ENCODE results near the gene MBOAT2.

MBOAT2 gene

DNA sequence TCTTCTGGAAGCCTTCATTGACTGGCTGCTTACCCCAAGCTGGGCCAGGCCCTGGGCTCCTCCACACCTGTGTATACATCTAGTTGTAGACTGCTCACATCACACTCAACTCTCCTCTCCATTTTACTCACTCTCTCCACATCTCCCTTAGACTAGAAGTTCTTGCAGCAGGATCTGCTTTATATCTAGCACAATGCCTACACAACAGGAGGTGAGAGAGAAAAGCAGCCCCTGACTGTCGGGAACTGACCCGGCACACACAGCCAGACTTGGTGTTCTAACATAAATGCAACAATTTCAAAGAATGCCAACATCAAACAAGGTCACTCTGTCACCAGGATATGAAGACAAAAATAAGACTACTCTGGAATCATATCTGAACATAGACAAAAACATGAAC, 172.0 kb downstream of the MBOAT2 start:
- no peak for DNase-seq (ENCODE audit: low read depth in 1 of 2, low spot score in 1 of 2)

DNA sequence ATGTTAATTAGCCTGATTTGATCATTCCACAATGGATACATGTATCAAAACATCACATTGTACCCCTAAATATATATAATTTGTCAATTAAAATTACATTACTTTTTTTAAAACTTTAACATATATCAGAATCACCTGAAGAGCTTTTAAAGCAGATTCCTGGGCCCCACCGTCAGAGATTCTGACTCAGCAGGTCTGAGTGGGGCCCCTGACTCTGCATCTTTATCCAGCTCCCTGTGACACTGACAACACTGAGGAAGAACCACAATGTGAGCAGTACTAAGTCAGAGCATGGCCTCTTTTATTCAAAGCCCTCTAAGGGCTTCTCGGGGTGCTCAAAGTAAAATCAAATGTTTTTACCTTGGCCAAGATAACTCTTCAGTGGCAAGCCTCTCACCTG, 175.8 kb downstream of the MBOAT2 start:
- no peak for DNase-seq (ENCODE audit: low read depth in 1 of 2, low spot score in 1 of 2)

GRCh38 chr2:8822218-8822617, 181.3 kb downstream of the MBOAT2 start:
- no peak for DNase-seq (ENCODE audit: low read depth in 1 of 2, low spot score in 1 of 2)

- no peak for DNase-seq (ENCODE audit: low read depth in 1 of 2, low spot score in 1 of 2)
These were observed 181.9 kb downstream of the MBOAT2 start for GRCh38 chr2:8821276-8822217.

DNA sequence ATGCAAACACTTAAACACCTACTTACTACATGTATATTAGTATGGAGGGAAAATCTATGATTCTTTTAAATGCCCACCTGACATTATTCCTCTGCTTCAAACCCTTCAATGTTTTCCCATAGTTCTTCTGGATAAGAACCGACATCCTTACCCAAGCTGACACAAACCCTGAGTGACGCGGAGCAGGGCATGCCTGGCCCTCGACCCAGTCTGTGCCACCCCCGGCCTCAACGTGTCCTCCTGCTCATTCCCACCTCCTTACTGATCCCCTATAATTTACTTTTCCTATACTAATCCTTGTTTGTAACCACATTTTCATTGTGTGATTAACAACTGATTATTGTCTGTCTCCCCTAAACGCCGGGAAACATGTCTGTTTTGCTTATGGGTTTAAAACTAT, 183.5 kb downstream of the MBOAT2 start:
- no peak for DNase-seq (ENCODE audit: low read depth in 1 of 2, low spot score in 1 of 2)

DNA sequence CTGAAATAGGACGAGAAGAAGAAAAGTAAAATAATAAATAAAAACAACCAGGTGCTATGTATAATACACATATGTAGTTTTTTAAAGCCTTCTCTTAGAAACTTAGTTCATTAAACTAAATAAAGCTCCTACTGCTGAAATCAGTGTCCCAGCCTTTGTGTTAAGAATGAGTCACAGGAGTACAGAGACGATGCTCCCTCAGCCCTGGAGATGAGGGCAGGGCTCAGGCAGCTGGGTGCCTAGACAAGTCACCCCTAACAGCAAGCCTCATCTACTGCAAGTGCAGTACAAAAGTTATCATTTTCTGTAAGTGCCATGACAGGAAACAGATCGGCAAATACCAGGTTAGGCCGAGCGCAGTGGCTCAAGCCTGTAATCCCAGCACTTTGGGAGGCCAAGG, 184.3 kb downstream of the MBOAT2 start:
- DNase-seq (ENCODE audit: low read depth in 1 of 2, low spot score in 1 of 2) = no peak

GRCh38 chr2:8817221-8817620, 186.3 kb downstream of the MBOAT2 start:
- no peak for DNase-seq (ENCODE audit: low read depth in 1 of 2, low spot score in 1 of 2)

DNA sequence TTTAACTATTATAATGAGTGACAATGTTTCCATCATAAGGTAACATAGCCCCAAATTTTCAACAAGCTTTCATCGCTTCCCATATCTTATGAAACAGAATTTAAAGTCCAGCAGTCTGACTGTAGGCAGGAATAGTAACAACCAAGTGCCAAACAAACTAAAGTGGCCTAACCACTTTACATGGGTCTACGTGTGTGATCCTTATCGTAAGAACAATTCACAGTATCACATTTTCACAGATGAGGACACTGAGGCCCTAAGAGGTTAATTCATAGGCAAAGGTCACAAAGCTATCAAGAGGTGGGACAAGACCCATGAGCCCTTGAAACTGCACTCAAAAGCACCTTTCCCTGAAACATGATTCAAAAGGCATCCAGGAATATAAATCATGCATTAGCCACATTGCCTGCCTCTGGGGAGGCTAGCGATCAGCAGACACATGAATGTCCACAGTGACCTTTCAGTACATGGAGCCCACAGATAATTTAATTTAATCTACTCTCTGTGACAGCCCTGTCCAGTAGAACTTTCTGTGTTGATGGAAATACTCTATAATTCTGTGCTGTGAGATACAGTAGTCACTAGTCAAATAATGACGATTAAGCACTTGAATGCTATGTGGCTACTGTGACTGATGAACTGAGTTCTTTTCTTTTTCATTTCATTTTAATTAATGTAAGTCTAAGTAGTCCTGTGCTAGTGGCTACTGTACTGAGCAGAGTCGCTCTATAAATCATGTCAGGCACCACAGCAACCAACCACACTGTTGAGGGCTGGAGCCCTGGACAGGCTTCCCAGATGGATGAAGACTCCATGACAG, 196.4 kb downstream of the MBOAT2 start:
- DNase-seq (ENCODE audit: low read depth in 1 of 2, low spot score in 1 of 2) = no peak

DNA sequence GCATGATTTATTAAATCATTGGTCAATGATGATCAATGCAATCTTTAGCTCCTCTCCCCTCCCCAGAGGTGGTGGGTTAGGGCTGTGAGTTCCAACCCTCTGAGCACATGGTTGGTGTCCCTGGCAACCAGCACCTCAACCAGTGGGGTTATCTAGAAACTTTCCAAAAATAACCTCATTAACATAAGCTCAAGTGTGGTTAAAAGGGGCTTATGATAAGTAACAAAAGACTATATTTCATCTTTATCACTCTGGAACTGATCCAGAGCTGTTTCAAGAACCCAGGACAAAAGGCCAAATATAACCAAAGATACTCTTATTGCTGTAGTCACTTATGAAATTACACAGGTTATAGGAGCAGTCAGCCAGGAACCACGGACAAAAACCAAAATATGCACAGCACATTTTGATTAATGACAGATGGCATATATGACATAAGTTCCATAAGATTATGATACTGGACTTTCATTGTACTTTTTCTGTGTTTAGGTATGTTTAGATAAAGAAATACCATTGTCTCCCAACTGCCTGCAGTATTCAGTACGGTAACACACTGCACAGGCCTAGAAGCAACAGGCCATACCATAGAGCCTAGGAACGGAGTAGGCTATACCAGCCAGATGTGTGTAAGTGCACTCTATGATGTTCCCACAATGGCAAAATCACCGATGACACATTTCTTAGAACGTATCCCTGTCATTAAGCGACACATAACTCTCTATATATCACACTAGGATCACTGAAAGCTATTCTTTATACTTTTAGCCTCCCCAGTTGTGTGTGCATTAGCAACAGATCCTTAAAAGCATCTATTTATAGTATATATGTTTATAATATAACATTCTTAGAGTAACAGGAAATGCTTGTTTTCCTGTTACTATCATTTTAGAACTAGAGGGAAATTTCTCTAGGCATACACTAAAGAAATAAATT, 197.9 kb downstream of the MBOAT2 start:
- no peak for DNase-seq (ENCODE audit: low read depth in 1 of 2, low spot score in 1 of 2)

- peak in 1 of 2 donors; percentile 6 for DNase-seq (ENCODE audit: low read depth in 1 of 2, low spot score in 1 of 2)
These were observed 199.7 kb downstream of the MBOAT2 start for GRCh38 chr2:8803658-8804379.

DNA sequence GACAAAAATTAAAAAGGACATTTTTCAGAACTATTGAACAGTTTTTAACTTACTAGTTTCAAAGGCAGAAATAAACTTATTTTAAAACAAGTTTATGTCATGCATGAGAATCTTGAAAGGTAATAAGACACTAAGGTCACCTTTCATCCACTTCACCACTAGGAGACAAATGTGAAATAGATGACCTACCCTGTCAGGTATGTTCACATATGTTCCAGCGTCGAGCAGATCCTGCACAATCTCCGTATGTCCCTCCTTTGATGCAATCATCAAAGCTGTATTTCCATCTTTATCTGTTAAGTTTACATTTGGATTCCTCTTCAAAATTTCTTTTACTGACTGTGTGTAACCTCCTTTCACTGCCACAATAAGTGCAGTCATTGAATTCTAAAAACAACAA, 200.7 kb downstream of the MBOAT2 start:
- DNase-seq (ENCODE audit: low read depth in 1 of 2, low spot score in 1 of 2) = no peak
